Measurements from ENCODE around the gene TMEM214.

GRCh38 chr2:27029051-27029450 is 3.7 kb upstream of the TMEM214 start:
- TF ChIP-seq TAF1 (IDR thresholded peaks at IDR 0.05; ENCODE audit: low read depth, low read length) (no peak), HDAC6 (IDR thresholded peaks at IDR 0.05; ENCODE audit: low read depth, low read length) (no peak), CTCF (IDR thresholded peaks at IDR 0.05; ENCODE audit: control extremely low read depth in 1 of 3, insufficient read depth in 1 of 3, low read depth in 1 of 3, low read length in 3 of 3) (no peak), ATF2 (IDR thresholded peaks at IDR 0.05; ENCODE audit: low read length) (no peak), TCF12 (IDR thresholded peaks at IDR 0.05; ENCODE audit: low read depth, low read length) (no peak), CHD1 (IDR thresholded peaks at IDR 0.05; ENCODE audit: low read depth, low read length) (no peak), CHD2 (IDR thresholded peaks at IDR 0.05; ENCODE audit: low read length) (no peak), SUZ12 (IDR thresholded peaks at IDR 0.05; ENCODE audit: low read length) (no peak), GABPA (IDR thresholded peaks at IDR 0.05; ENCODE audit: borderline replicate concordance, insufficient read depth, low read length) (no peak), MAX (IDR thresholded peaks at IDR 0.05) (no peak), SRF (IDR thresholded peaks at IDR 0.05; ENCODE audit: low read depth, low read length) (no peak), CEBPB (IDR thresholded peaks at IDR 0.05; ENCODE audit: low read depth, low read length) (no peak)

Data from H1 (cell line).